GM18507 (cell line): ENCODE data around the gene ALK.

ENCODE experiments used
- DNase-seq: peaks from one replicate; pipeline ENCODE4 v3.0.0; 2011; ENCODE audit warnings: low read depth; ENCODE audit not compliant: insufficient read length; ENCODE audit errors: extremely low spot score
- FAIRE-seq: peaks from 2 replicates; lab custom pipeline; 2011; peaks lifted over from hg19 to GRCh38; lab: Jason Lieb, UNC

Gene ALK

DNA sequence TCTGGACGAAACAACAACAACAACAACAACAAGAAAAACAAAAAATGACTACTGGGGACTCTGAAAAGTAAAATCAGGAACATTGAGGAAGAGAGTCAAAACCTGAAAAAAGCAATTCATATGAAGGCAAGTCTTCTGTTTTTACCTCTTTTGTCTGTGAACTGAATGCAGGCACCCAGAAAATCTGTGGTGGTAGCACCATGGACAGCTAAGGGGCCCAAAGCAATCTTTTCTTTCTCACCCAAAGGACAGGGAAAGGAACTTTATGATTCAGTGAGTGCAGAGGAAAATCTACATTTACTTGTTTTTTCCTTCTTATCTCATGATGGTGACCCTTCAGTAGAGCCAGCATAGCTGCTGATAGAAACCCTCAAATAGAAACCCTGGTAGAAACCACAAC, 10.4 kb downstream of the ALK start:
- no peak for DNase-seq
- no peak for FAIRE-seq

DNA sequence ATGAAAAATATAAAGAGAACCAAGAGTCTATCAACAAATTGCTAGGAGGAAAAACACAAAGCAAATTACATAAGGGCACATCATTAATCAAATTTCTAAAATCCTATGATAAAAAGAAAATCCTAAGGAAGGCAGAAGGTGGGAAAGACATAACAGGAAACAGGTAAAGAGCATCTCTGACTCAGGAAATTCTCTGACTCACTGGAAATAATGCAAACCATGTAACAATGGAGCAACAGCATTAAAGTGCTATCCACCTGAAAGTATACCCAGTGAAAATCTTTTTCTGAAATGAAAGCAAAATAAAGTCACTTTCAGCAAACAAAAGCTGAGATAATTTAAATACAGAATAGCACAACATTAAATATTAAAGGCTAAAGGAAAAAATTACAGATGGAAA, 10.9 kb downstream of the ALK start:
- DNase-seq (no peak), FAIRE-seq (no peak)

DNA sequence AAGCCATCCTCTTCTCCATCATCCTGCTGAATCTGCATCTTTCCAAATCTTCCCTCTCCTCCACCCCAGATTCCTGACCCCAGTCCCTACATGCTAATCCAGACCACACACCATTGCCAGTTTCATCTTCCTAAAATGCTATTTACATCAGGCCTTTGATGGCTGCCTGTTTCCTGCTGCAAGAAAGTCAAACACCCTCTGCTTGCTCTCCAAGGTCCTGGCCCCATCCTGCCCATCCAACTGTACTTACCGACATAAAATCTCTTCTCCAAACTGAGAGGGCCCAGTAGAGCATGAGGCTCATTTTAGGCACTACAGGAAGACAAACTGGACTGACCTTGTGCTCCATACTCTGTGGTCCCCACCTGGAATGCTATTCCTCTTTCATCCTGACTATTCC, 19.0 kb downstream of the ALK start:
- FAIRE-seq (no peak), DNase-seq (no peak)

DNA sequence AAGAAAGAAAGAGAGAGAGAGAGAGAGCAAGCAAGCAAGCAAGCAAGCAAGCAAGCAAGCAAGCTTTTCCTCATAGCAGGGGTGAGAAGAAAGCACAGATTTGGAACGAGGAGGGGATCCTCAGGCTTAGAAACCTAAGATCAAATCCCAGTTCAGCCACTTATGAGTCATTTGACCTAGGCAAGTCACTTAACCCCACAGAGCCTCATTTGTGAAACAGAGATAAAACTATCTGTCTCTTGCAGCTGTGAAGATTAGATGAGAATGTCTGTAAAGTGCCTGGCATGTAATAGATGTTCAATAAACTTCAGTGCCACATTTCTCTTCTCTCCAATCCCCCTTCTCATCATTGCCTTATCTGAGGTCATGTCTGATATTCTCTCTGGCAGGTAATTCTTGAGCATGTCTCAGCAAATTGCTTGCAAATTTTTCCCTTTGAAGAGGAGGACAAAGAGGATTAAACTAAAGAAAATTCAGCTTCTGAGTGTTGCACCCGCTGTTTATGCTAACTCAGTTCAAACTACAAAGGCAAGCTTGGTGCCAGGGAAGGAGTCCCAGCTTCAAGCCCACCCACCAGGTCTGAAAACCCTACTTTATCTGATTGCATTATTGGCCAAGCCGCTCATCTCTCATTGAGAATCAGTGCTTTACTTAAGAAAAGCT, 20.3 kb downstream of the ALK start:
- no peak for FAIRE-seq
- DNase-seq: no peak

DNA sequence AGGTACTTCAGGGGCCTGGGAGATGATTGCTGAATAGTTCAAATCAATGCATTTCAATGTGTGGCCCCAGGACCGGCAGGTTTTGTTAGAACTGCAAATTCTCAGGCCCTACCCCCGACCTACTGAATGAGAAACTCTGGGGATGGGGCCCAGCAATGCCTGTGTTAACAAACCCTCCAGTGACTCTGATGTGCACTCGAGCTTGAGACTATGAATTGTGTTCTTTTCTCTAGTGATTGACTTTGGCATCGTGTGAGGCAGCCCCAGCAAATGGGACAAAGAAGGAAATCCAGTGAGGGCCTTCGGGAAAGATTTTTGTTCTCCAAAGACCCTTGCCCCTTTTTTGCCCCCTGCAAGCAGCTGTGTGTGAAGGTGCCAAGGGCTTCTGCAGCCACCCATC, 22.4 kb downstream of the ALK start:
- DNase-seq: no peak
- FAIRE-seq: no peak

DNA sequence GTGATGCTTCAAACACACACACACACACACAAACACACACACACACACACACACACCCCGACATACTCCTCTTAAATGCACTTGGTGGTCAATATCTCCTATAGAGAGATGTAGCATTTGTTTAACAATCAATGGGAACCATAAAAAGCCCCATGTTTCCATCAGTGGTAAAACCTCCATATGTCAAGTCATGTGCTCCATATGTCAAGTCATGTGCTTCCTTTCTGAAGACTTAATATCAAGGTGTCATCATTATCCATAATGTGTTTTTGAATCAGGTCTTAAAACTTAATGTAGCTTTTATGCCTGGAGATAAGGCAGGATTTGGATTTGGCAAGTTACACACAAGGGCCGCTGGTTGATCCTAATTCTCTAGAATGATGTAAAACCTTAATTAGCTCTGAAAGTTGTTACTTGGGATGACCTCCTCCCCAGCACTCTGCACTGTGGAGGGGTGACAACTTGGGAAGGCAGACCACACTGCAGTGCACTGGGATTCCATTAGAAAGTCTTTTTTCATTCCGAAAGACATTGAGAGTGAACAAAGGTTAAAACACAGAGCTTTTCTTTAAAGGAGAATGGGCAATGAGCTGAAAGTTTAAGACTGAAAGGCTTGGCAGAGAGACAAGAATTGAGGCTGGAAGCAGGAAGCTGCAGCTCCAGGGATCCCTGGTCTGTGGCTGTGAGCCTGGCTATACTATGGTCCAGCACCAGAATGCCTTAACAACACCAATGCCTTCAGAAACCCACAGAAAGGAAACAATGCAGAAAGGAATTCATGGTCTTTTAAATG, 26.4 kb downstream of the ALK start:
- DNase-seq: no peak
- no peak for FAIRE-seq

DNA sequence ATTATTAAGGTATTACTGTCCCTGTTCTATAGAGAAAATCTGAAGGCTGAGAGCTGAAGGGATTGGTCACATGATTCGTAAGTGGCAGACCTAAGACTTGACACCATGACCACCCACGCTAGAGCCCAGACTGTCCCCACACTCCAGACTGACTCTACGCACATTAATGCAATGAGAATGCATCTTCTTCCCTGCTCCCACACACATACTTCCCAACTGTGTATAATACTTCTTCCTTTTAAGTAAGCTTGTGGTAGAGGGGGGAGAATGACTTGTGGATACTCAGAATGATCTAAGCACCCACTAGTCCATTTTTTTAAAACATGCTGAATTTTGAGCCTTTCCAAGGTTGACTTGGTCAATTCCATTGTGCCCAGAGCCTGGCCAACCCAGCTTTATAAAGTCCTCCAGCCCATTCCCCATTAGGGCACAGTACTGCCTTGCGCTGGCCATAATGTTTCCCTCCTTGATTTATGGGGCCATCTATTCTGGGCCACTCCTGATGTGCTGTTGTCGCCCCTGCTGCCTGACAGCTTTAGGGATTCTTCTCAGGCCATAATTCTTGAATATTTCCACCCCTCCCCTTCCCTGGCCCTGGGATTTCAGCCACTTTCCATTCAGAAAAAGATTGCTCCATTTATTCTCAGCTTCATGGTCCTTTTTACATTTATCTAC, 28.7 kb downstream of the ALK start:
- DNase-seq (no peak), FAIRE-seq (no peak)

DNA sequence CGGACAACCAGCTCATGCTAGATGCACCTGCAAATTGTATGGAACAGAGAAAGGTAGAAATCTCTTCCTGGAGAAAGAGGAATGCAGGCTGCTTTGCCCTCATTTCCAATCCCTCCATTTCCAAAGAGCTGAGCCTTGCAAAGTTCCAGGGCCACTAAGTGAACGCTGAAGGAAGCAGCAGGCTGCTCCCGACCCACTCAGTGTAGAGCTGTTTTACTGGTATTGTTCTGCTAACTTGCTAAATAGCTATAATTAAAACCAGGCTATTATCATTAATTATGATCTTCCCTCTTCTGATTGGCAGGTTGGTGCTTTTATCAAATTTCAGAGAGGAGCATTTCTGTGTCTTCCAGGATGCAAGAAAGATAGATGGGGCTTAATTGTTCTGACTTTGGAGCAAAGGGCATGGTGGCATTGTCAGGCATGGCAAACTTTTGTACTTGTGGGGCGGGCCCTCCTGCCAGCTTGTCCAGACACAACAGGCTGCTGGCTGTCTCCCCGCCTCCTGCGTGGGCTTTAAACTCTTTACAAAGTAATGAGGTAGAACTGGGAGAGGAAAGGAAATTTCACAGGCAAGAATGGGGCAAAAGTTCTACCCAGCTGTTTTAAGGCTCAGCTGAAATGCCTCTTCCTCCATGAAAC, 40.2 kb downstream of the ALK start:
- no peak for DNase-seq
- FAIRE-seq: no peak

DNA sequence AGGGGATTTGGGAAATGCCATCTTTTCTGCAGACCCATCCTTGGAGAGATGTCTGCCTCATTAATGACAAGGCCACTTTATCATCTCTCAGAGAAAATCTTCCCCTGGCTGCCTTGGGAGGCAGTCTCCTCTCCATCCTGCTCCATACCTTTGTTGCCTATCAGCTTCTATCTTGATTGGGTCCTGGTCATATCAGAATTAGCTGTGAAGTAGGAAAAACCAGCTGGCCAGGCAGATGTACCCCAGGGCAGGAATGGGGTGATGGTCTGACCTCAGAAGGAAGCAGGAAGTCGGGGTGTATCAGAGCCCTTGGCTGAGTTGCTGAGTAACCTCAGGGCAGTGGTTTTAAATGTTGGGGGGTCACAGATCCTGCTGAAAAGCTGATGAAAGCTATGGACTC, 41.3 kb downstream of the ALK start:
- DNase-seq (no peak), FAIRE-seq (no peak)

DNA sequence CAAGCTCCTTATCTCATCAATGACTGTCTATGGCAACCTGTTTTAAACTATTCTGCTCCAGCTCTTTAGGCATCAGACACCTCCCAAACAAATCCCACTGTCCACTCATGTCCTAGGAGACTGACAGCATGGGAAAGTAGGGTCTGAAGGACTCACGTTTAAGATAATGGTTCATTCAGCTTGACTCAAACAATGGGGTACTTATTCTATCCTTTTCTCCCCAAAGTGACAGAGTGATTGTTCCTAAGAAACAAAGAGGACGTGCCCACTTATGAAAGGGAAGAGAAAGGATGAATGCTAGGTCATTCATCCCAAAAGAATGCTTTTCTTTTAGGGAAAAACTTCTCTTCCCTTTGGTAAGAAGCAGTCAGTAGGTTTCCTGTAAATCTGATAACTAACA, 41.9 kb downstream of the ALK start:
- FAIRE-seq (no peak), DNase-seq (no peak)

DNA sequence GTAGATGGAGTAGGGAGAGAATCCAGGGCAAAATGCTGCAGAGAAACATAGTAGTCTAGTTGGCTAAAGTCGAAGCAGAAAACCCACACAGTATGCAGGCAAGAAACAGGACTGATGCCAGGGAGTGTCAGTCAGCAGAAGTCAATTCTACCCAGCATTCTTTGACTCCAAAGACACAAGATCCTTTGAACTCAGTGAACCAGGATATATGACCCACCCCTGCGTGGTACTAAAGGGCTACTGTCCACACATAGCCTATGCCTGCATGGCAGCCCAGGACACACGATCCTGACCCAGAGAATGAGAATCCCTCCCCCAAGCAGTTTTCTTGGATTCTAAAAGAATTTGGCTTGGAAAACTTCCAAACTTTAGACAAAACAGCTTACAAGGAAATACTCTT, 42.5 kb downstream of the ALK start:
- DNase-seq (no peak), FAIRE-seq (no peak)

DNA sequence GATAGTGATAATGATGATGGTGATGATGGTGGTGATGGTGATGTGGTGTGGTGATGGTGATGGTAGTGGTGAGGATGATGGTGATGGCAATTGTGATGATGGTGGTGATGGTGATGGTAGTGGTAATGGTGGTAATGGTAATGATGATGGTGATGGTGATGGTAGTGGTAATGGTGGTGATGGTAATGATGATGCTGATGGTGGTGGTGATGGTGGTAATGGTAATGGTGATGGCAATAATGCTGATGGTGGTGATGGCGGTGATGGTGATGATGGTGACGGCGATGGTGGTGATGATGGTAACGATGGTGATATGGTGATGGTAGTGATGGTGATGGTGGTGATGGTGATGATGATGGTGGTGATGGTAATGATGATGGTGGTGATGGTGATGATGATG, 45.0 kb downstream of the ALK start:
- FAIRE-seq: no peak
- no peak for DNase-seq

DNA sequence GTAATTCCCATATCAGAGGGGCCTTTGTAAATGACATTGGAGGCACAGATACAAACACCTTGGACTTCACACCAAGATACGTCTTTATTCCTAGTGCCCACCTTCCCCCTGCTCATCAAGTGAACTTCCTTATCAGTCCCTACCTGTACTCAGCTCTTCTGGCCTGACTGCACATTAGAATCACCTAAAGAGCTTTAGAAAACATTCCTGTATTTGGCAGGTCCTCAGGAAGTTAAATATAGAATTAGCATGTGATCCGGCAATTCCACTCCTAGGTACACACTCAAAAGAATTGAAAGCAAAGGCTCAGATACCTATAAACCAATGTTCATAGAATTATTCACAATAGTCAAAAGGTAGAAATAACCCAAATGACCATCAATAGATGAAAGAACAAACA, 46.6 kb downstream of the ALK start:
- DNase-seq (no peak), FAIRE-seq (no peak)

DNA sequence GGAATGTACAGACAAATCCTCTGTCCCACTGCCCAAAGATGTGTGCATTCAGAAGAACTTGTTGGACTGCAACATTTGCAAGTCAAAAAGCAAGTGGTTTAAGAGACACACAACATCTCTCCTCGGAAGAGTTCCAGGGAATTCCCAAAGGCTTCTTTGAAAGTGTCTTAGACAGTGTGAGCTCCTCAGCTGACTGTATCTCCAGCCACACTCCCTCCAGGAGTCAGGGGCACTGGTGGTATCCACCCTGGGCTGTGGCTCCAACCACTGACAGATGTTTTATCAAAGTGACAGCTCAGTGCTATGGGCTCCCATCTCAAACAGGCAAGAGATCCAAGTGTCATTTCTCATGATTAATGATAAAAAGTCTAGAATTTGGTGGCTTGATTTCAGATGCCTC, 48.5 kb downstream of the ALK start:
- FAIRE-seq (no peak), DNase-seq (no peak)

DNA sequence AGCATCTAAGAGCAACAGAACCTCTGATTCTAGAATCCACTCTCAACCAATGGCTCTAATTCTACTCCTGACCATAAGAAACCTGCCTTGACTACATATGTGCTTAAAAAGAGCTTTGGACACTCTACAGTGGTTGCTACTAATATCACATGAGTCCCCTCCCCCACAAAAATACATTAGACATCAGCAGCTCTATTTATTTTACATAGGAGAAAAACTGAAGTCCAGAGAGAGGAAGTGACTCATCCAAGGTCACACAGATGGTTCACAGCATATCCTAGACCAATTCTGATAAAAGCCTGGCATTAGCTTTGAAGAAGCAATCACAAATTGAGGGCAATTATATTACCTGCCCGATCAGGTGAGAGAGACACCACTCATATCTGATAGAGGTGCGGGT, 49.8 kb downstream of the ALK start:
- DNase-seq: no peak
- no peak for FAIRE-seq

DNA sequence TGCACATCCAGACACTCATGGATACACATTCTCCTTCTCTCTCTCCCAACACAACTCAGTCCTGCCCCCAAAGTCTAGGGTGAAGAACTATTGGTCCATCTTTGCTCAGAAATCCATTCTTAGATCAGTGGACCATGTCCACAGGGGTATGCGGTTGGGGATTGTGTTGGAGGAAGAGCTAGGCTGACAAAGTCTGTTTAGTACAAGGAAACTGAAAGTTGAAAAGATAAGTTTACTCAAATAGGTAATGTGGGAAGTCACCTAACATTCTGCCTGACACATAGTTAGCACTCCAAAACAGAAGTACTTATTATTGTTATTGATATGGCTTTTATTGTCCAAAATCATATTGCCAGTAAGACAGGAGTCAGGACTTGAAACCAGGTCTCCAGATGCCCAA, 55.9 kb downstream of the ALK start:
- DNase-seq: no peak
- FAIRE-seq: peak; percentile 68

DNA sequence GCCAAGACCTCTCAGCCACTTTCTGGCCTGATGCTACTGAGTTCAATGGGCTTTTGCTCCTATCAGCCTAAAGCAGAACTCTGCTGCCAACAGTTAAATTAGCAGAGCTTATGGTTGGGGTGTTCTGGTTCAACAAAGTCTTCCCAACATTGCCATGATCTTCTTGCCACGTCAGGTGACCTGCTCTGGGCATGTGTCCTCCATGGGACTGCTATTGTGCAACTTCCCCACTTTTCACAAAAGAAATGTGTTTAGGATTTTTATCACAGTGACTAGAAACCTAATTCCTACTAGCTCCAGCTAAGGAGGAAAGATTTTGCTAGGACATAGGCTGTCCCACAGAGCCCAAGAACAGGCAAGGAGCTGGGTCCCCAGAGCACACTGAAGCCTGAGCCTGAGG, 56.4 kb downstream of the ALK start:
- FAIRE-seq (no peak), DNase-seq (no peak)

DNA sequence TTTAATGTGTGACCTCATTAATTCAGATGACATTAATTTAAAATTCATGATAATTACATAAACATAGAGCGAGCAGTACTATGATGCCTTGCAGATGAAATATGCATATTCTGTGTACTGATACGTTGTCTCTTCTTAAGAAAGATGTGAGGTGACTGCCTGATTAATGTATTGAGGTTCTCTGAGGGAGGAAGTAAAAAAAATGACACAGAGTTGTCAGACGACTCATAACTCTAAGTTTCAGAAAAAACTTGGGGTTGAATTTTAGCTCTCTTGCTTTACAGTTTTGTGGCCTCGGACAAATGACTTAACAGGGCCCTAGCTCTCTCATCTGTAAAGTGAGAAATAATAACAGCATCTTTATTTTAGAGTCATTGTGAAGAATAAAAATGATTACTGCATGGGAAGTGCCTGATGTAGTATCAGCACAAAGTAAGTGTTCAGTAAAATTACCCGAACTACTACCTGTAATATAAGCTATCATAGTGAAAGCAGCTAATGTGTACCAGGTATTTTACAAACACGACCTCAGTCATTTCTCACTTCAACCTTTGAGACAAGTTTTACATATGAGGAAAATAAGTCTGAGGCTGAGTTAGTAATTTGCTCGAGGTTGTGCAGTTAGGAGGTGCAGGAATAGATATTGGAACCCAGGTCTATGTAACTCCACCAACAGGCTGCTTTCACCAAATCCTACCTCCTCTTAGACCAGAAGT, 65.3 kb downstream of the ALK start:
- FAIRE-seq: no peak
- DNase-seq: no peak

DNA sequence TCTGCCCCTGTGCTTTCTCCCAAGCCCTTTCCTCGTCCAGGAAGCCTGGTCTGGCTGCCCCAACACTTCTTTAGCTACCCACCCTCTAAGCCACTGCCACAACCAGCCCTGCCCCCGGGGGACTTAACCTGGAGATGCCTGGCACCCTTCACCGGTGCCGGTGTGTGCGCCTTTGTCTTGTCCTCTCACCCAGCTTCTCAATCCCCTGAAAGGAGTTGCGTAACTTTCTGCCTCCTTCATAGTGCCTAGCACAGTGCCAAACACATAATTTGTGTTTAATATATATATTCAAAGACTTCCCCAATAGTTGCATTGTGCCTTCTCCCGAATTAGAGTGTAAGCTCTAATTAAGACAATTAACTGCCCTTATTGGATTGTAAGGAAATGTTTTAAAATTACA, 70.6 kb downstream of the ALK start:
- FAIRE-seq (no peak), DNase-seq (no peak)
